Fibroblast of peridontal ligament (primary cell): Measurements from ENCODE around the gene GBE1.

ENCODE experiments used
- DNase-seq: peaks from one replicate; pipeline ENCODE4 v3.0.0-alpha.2; 2010; ENCODE audit errors: extremely low read depth

GBE1 gene

GRCh38 chr3:81470524-81471278, 290.7 kb downstream of the GBE1 start:
- no peak for DNase-seq

GRCh38 chr3:81468391-81468790, 293.1 kb downstream of the GBE1 start:
- no peak for DNase-seq

GRCh38 chr3:81466201-81466560, 295.3 kb downstream of the GBE1 start:
- DNase-seq: no peak

- DNase-seq: peak; percentile 51
Measured at GRCh38 chr3:81465510-81466200, 295.8 kb downstream of the GBE1 start.

GRCh38 chr3:81463781-81464180, 297.7 kb downstream of the GBE1 start:
- DNase-seq: no peak

GRCh38 chr3:81462921-81463320, 298.5 kb downstream of the GBE1 start:
- no peak for DNase-seq

GRCh38 chr3:81459733-81460132, 301.7 kb downstream of the GBE1 start:
- DNase-seq: no peak

- peak; percentile 37 for DNase-seq
Measured at GRCh38 chr3:81452418-81452817, 309.0 kb downstream of the GBE1 start.

- DNase-seq: peak; percentile 75
Measured at GRCh38 chr3:81451611-81452010, 309.8 kb downstream of the GBE1 start.

GRCh38 chr3:81451140-81451539, 310.3 kb downstream of the GBE1 start:
- no peak for DNase-seq

GRCh38 chr3:81446806-81447205, 314.6 kb downstream of the GBE1 start:
- no peak for DNase-seq

GRCh38 chr3:81445712-81446111, 315.7 kb downstream of the GBE1 start:
- no peak for DNase-seq

- no peak for DNase-seq
Measured at GRCh38 chr3:81444817-81445460, 316.5 kb downstream of the GBE1 start.

- peak; percentile 99 for DNase-seq
Measured at GRCh38 chr3:81443958-81444357, 317.5 kb downstream of the GBE1 start.

- DNase-seq: no peak
Measured at GRCh38 chr3:81443457-81443782, 318.0 kb downstream of the GBE1 start.

GRCh38 chr3:81442758-81443456, 318.5 kb downstream of the GBE1 start:
- no peak for DNase-seq

GRCh38 chr3:81440661-81441060, 320.8 kb downstream of the GBE1 start:
- no peak for DNase-seq
